IMR-90 (cell line): Measurements from ENCODE around the gene EDC4. TPM values are rescaled to one million over a fixed set of nuclear protein-coding genes. Genes with fewer than 3 reads are reported as not detected.

Source experiments
- ATAC-seq: fragments of 200-7000 bp; cut with Tn5 transposase; 2 replicates; pipeline ENCODE4 v1.9.1; 2020; ENCODE audit warnings: low read depth, mild to moderate bottlenecking, moderate library complexity
- BruUV-seq: library from RNA; stranded (reverse); fragments of 400-500 nt; replicated peaks from 2 replicates; lab custom pipeline; 2021; lab: Mats Ljungman, UMichigan
- CTCF ChIA-PET: fragments of 300-600 bp; formaldehyde crosslinking; extraction: SDS; loops from one replicate; lab custom pipeline; 2021; ENCODE audit warnings: antibody characterized with exemption; lab: Yijun Ruan, JAX
- POLR2A ChIA-PET: fragments of 300-600 bp; sonication (Branson Sonifier 250); formaldehyde crosslinking; loops from one replicate; lab custom pipeline; 2022; ENCODE audit warnings: antibody characterized with exemption; ENCODE audit not compliant: unreplicated experiment; lab: Charles Lee
- DNase-seq: peaks from one replicate; pipeline ENCODE4 v3.0.0; 2013
- H2AFZ ChIP-seq: replicated peaks from 2 replicates; pipeline ENCODE3; 2013; ENCODE audit warnings: low read length, mild to moderate bottlenecking; ENCODE audit not compliant: poor library complexity
- H2AK5ac ChIP-seq: 2 replicates; pipeline ENCODE4 v1.6.1; 2013; ENCODE audit warnings: low read depth, low read length, inconsistent platforms
- H2AK9ac ChIP-seq: replicated peaks from 2 replicates; pipeline ENCODE3; 2013; ENCODE audit warnings: mild to moderate bottlenecking, low read depth, low read length, moderate library complexity; ENCODE audit not compliant: poor library complexity
- H2BK120ac ChIP-seq: 2 replicates; pipeline ENCODE4 v1.6.1; 2013; ENCODE audit warnings: low read depth, low read length, inconsistent platforms
- H2BK15ac ChIP-seq: 3 replicates; pipeline ENCODE4 v1.6.1; 2013; ENCODE audit warnings: low read depth, low read length, inconsistent platforms
- H2BK20ac ChIP-seq: 2 replicates; pipeline ENCODE4 v1.6.1; 2013; ENCODE audit warnings: low read depth, mild to moderate bottlenecking, inconsistent platforms, low read length, moderate library complexity
- H2BK5ac ChIP-seq: 2 replicates; pipeline ENCODE4 v1.6.1; 2013; ENCODE audit warnings: mild to moderate bottlenecking, low read depth, low read length, inconsistent platforms; ENCODE audit not compliant: poor library complexity, severe bottlenecking
- H3K14ac ChIP-seq: replicated peaks from 2 replicates; pipeline ENCODE4 v1.6.1; 2013; ENCODE audit warnings: low read depth, low read length, inconsistent platforms
- H3K18ac ChIP-seq: 2 replicates; pipeline ENCODE4 v1.6.1; 2013; ENCODE audit warnings: low read depth, low read length, control low read depth
- H3K23ac ChIP-seq: 2 replicates; pipeline ENCODE4 v1.6.1; 2013; ENCODE audit warnings: low read depth, low read length, inconsistent platforms
- H3K27ac ChIP-seq: 2 replicates; pipeline ENCODE4 v1.5.1; 2013; ENCODE audit warnings: mild to moderate bottlenecking, control low read depth, low read length; ENCODE audit not compliant: insufficient read depth
- H3K27me3 ChIP-seq: 2 replicates; pipeline ENCODE4 v1.6.1; 2013; ENCODE audit warnings: low read length; ENCODE audit not compliant: control insufficient read depth, insufficient read depth
- H3K36me3 ChIP-seq: 2 replicates; pipeline ENCODE4 v1.6.1; 2013; ENCODE audit warnings: low read length, mixed read lengths; ENCODE audit not compliant: control insufficient read depth, insufficient read depth
- H3K4ac ChIP-seq: 2 replicates; pipeline ENCODE4 v1.6.1; 2013; ENCODE audit warnings: low read depth, low read length, inconsistent platforms
- H3K4me1 ChIP-seq: 2 replicates; pipeline ENCODE4 v1.6.1; 2013; ENCODE audit warnings: low read length, mixed read lengths; ENCODE audit not compliant: control insufficient read depth, insufficient read depth
- H3K4me2 ChIP-seq: 2 replicates; pipeline ENCODE4 v1.6.1; 2013; ENCODE audit warnings: low read depth, mild to moderate bottlenecking, control low read depth, low read length, moderate library complexity
- H3K4me3 ChIP-seq: 2 replicates; pipeline ENCODE4 v1.5.1; 2013; ENCODE audit warnings: low read depth, mild to moderate bottlenecking, control low read depth, low read length, moderate library complexity; ENCODE audit not compliant: insufficient read depth
- H3K56ac ChIP-seq: 2 replicates; pipeline ENCODE4 v1.6.1; 2013; ENCODE audit warnings: low read length, inconsistent platforms; ENCODE audit not compliant: insufficient read depth; ENCODE audit errors: extremely low read depth
- H3K79me1 ChIP-seq, 2 experiments: 2 replicates each; pipeline ENCODE4 v1.6.1; 2013; ENCODE audit warnings: low read length in 2 of 2, inconsistent platforms in 1 of 2, low read depth in 1 of 2
- H3K9ac ChIP-seq: 2 replicates; pipeline ENCODE4 v1.6.1; 2013; ENCODE audit warnings: low read depth, low read length, control low read depth
- H3K9me1 ChIP-seq: 2 replicates; pipeline ENCODE4 v1.6.1; 2013; ENCODE audit warnings: low read length, inconsistent platforms; ENCODE audit not compliant: insufficient read depth
- H3K9me3 ChIP-seq: 2 replicates; pipeline ENCODE4 v1.6.1; 2013; ENCODE audit warnings: low read length; ENCODE audit not compliant: control insufficient read depth, insufficient read depth
- H4K20me1 ChIP-seq: 2 replicates; pipeline ENCODE4 v1.6.1; 2013; ENCODE audit warnings: low read length, inconsistent platforms; ENCODE audit not compliant: insufficient read depth
- H4K5ac ChIP-seq: 2 replicates; pipeline ENCODE4 v1.6.1; 2013; ENCODE audit warnings: mild to moderate bottlenecking, low read depth, low read length, control low read depth
- H4K8ac ChIP-seq, 2 experiments: 2 replicates each; pipeline ENCODE4 v1.6.1; 2013; ENCODE audit warnings: low read depth in 2 of 2, low read length in 2 of 2, control low read depth in 1 of 2, inconsistent platforms in 1 of 2
- H4K91ac ChIP-seq: 2 replicates; pipeline ENCODE4 v1.6.1; 2013; ENCODE audit warnings: low read depth, low read length, inconsistent platforms; ENCODE audit not compliant: insufficient read depth
- ELK1 ChIP-seq: fragments of 150-350 bp; IDR thresholded peaks from 2 replicates; pipeline ENCODE4 v1.6.1; 2016; ENCODE audit warnings: low read depth, mild to moderate bottlenecking, low read length, moderate library complexity, borderline replicate concordance
- FOS ChIP-seq: fragments of 150-350 bp; IDR thresholded peaks from 2 replicates; pipeline ENCODE4 v1.6.1; 2016; ENCODE audit warnings: low read depth, low read length
- MAZ ChIP-seq: IDR thresholded peaks from 2 replicates; pipeline ENCODE4 v1.6.1; 2012; ENCODE audit warnings: low read depth, mild to moderate bottlenecking, low read length, improper control_type of control experiment, moderate library complexity, borderline replicate concordance
- POLR2A ChIP-seq: IDR thresholded peaks from 2 replicates; pipeline ENCODE4 v1.6.1; 2012; ENCODE audit warnings: mild to moderate bottlenecking, low read depth, low read length
- RAD21 ChIP-seq: IDR thresholded peaks from 2 replicates; pipeline ENCODE4 v1.6.1; 2012; ENCODE audit warnings: low read length, improper control_type of control experiment
- RCOR1 ChIP-seq: IDR thresholded peaks from 2 replicates; pipeline ENCODE4 v1.6.1; 2012; ENCODE audit warnings: mild to moderate bottlenecking, low read length, improper control_type of control experiment; ENCODE audit not compliant: insufficient replicate concordance
- RFX5 ChIP-seq: IDR thresholded peaks from 2 replicates; pipeline ENCODE4 v1.8.0; 2012; ENCODE audit warnings: low read depth, mild to moderate bottlenecking, low read length, moderate library complexity
- WGBS, 2 experiments: methylation state at CpG; one replicate each; pipeline versions ENCODE4 v1.1.5 to v1.1.7; 2013; ENCODE audit warnings: missing lambda C conversion rate in 2 of 2; ENCODE audit not compliant: insufficient read length in 1 of 2; ENCODE audit errors: extremely low coverage in 2 of 2; 5-methylcytosine and 5-hydroxymethylcytosine counted together
- dilution Hi-C: fragments of 300-500 bp; cut with HindIII; formaldehyde crosslinking; loops from one replicate; pipeline ENCODE4 v1.14.3; 2018; ENCODE audit warnings: low sequenced_read_pairs; ENCODE audit not compliant: unreplicated experiment
- in situ Hi-C: fragments of 300-500 bp; cut with MboI; formaldehyde crosslinking; loops from 3 replicates; pipeline ENCODE4 v1.14.3; 2019; ENCODE audit warnings: low sequenced_read_pairs, inconsistent platforms, mixed read lengths
- intact Hi-C: fragments of 100-400 bp; cut with micrococcal nuclease; formaldehyde crosslinking; loops from 2 replicates; pipeline ENCODE4 v1.10.0; 2022
- polyA plus RNA-seq, 3 experiments: library from polyadenylated mRNA; depleted of rRNA; stranded (reverse); fragments of >200 nt; gene quantifications; 2 replicates each; pipeline ENCODE4 v1.2.3, GENCODE V29; 2012; ENCODE audit warnings: low replicate concordance in 1 of 3
- total RNA-seq: library from RNA; depleted of rRNA; stranded (reverse); fragments of >200 nt; gene quantifications from 2 replicates; pipeline ENCODE4 v1.2.3, GENCODE V29; 2012

EDC4 gene
- total and polyA plus RNA-seq, 2 of the 4 experiments (the other 2 are of a cell fraction): 33.2 to 64.0 TPM

- Histone ChIP-seq H3K27ac (no peak overlapping the region), H3K79me1 (peaks cover 0 to 5% of the 10 kb centered on the region in 2 experiments; a peak in 2 of 4 replicates), H2BK5ac (no peak overlapping the region), H2AK5ac (no peak overlapping the region), H2AK9ac (no peak overlapping the region), H3K56ac (no peak overlapping the region), H3K4me1 (peaks cover 4% of the 10 kb centered on the region; the same call in 1 of the 2 replicates), H2BK20ac (no peak overlapping the region), H3K4me2 (no peak overlapping the region), H3K27me3 (no peaks in the 10 kb centered on the region), H3K18ac (no peak overlapping the region), H4K20me1 (peaks cover 32% of the 10 kb centered on the region), H4K8ac (no peak overlapping the region), H3K9me3 (no peaks in the 10 kb centered on the region), H3K23ac (no peak overlapping the region), H4K91ac (no peak overlapping the region), H3K9me1 (no peaks in the 10 kb centered on the region), H3K4me3 (no peak overlapping the region), H2AFZ (no peak overlapping the region), H2BK15ac (no peak overlapping the region), H2BK120ac (no peak overlapping the region), H4K5ac (no peak overlapping the region), H3K36me3 (peaks cover 29% of the 10 kb centered on the region), H3K14ac (no peak overlapping the region), H3K9ac (no peak overlapping the region), H3K4ac (no peak overlapping the region)
- ChIA-PET POLR2A (no interaction called here), CTCF (no interaction called here)
- ATAC-seq (no peak), DNase-seq (no peak)
- in situ Hi-C loops (no loop called here), intact Hi-C loops (no loop called here), dilution Hi-C loops (no loop called here)
- no CpG with 5 or more reads among the region's 5 CpGs for WGBS, 2 experiments
- TF ChIP-seq FOS: no peak
- TF ChIP-seq MAZ: no peak
- TF ChIP-seq RAD21: no peak
- no peak for TF ChIP-seq RFX5
- no peak for TF ChIP-seq ELK1
- TF ChIP-seq RCOR1: no peak
- no peak for TF ChIP-seq POLR2A
- no TSS peak for BruUV-seq
Observed at GRCh38 chr16:67886387-67886786, 13.5 kb downstream of the EDC4 start.
